K562 treated with DMSO at 1 percent for 48 hours (cell line): Measurements from ENCODE around the gene TREH. TPM values are rescaled to one million over a fixed set of nuclear protein-coding genes. Genes with fewer than 3 reads are reported as not detected.

Experiments used
- total RNA-seq: library from RNA; unstranded; fragments of 300-600 nt; gene quantifications from 2 replicates; pipeline ENCODE4 v1.2.3, GENCODE V29; 2022; ENCODE audit warnings: low replicate concordance; ENCODE audit errors: extremely low read depth

TREH gene, protein sequence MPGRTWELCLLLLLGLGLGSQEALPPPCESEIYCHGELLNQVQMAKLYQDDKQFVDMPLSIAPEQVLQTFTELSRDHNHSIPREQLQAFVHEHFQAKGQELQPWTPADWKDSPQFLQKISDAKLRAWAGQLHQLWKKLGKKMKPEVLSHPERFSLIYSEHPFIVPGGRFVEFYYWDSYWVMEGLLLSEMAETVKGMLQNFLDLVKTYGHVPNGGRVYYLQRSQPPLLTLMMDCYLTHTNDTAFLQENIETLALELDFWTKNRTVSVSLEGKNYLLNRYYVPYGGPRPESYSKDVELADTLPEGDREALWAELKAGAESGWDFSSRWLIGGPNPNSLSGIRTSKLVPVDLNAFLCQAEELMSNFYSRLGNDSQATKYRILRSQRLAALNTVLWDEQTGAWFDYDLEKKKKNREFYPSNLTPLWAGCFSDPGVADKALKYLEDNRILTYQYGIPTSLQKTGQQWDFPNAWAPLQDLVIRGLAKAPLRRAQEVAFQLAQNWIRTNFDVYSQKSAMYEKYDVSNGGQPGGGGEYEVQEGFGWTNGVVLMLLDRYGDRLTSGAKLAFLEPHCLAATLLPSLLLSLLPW
- not detected in 2 replicates for total RNA-seq

GRCh38 chr11:118679483-118679882, at the start of gene TREH:
TSS of gene TREH (minus strand) at chr11:118679650. CDS start at chr11:118679627, 23 bp downstream.

DNA sequence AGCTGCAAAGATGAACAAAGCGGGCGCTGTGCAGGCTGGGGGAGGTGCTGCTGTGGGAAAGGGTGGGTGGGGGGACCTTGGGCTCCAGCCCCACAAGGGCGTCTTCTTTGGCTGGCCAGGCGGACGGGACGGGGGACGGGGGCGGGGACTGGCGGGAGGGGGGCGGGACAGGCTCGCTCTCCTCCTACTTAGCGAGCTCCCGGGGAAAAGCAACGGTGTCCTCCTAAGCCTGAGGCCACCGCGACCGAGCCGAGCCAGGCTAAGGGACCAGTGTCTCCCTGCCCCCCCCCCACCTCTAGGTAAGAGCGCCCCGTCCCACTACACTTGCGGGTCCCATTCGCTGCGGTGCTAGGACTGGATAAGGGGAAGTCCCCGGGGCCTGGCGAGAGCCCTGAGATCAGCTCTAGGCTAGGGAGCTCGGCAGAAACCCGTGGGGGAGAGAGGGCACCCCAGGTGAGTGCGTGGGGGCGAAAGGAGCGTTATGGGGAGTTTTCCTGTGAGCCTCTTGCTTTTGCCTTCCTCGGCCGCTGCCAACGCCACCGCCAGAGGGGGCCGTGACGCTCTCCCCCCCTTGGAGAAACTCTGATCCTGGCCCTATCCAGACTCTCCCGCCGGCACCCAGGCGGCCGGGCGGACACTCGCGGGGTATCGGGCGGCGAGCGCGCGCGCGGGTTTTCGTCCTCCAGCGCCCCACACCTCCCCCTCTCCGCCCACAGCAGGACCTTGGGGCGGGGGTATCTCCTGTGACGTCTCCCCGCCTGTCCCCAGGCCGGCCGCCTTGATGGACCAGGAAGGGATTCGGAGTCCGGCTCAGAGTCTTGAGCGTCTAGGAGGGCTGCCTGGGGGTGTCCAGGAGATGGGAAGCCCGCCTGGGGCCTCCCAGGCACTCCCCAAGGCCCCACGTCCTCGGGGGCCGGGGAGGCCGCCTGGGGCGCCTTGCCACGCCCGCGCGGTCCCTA, 71.8 kb downstream of the TREH start, which contains the start of gene PHLDB1:
PHLDB1 (plus strand) TSS at position 215 of the 959 bp plus-strand sequence. CDS start 6,222 bp downstream, outside the sequence.

Other genes starting within 250 kb of the TREH start
- not detected in 2 replicates for gene KMT2A, start 243.2 kb downstream of the TREH start, total RNA-seq
- not detected in 2 replicates for gene TTC36, start 152.2 kb downstream of the TREH start, total RNA-seq
- gene TMEM25, start 148.5 kb downstream of the TREH start, total RNA-seq: not detected in 2 replicates
- gene IFT46, start 113.7 kb downstream of the TREH start, total RNA-seq: not detected in 2 replicates
- 94.5 TPM in 1 of 2 replicates, not detected in the other for gene ARCN1, start 107.2 kb downstream of the TREH start, total RNA-seq
- gene PHLDB1, start 72.0 kb downstream of the TREH start, total RNA-seq: not detected in 2 replicates
- gene DDX6, start 111.5 kb upstream of the TREH start, total RNA-seq: not detected in 2 replicates
- not detected in 2 replicates for gene CXCR5, start 204.2 kb upstream of the TREH start, total RNA-seq
- gene BCL9L, start 246.3 kb upstream of the TREH start, total RNA-seq: not detected in 2 replicates